Measurements from ENCODE around the gene CDC42SE2. TPM values are rescaled to one million over a fixed set of nuclear protein-coding genes. Genes with fewer than 3 reads are reported as not detected.
A peak's percentile ranks its signal among the peaks of the same experiment; 100 is the strongest.

The CDC42SE2 gene
- total RNA-seq, 2 experiments from 2014 or later, result 68.3 to 99.6 TPM

DNA sequence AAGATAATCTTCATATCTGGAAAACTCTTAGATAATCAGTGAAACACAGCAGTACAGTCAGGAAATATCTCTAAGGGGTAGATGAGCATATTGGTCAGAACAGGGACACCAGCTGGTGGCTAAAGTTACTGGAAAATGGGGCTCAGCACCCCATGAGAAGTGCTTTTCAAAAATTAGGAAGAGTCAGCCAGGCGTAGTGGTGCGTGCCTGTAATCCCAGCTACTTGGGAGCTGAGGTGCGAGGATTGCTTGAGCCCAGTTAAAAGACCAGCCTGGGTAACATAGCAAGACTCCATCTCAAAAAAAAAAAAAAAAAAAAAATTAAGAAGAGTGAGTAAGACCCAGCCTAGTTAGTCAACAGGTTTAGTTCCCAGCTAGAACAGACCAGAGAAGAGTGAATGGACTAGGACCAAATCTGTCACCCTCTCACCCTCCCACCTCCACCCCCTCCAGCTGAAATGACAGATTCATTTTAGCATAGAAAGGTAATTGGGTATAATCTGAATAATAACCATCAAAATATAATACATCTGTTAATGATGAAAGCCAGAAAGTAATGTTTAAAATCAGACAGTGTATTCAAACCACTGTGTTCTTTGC lies 120.9 kb downstream of the CDC42SE2 start:
- Mint-ChIP-seq H3K36me3 (ENCODE audit: low read depth) (peaks cover 60% of the 10 kb centered on the region), H3K4me3 (peak overlapping the region; percentile 11), H3K27me3 (no peaks in the 10 kb centered on the region), H3K4me1 (peaks cover 94% of the 10 kb centered on the region), H3K27ac (peak overlapping the region; percentile 94), H3K9me3 (ENCODE audit: low read depth) (no peaks in the 10 kb centered on the region)
- DNase-seq (peak; percentile 73), ATAC-seq (peak; percentile 50)
- CTCF ChIA-PET, result interaction anchor here (0.7 to 5.9 kb wide), 10 partner anchors 11 to 1435 kb away, joined by 3 to 46 read pairs (median 4); partner anchors contain the start of gene CDC42SE2
- intact Hi-C loops (cut with DNase I, micrococcal nuclease), result loop anchor here (1.0 to 5.0 kb wide), 4 partner anchors 11 to 120 kb away; partner anchors contain the start of gene CDC42SE2 (in 1 of the 2)
- POLR2A ChIA-PET, result interaction anchor here (0.6 to 1.0 kb wide), 6 partner anchors 11 to 1530 kb away, joined by 3 to 7 read pairs (median 3); partner anchors contain the start of genes CDC42SE2 and IRF1

DNA sequence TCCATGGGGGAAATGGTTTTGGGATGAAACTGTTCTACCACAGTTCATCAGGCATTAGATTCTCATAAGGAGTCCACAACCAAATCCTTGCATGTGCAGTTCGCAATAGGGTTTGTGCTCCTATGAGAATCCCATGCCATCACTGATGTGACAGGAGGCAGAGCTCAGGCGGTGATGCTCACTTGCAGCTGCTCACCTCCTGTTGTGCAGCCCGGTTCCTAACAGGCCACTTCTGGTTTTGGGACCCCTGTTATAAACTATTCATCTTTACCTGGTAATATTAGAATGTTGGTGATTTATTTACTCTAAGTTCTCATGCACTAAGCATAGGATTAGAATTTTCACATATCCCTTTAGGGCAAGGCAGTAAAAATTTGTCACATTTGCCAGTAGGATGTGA lies 122.3 kb downstream of the CDC42SE2 start:
- H3K27me3 Mint-ChIP-seq, result no peaks in the 10 kb centered on the region
- peaks cover 64% of the 10 kb centered on the region for H3K36me3 Mint-ChIP-seq (ENCODE audit: low read depth)
- ChIA-PET POLR2A (no interaction called here), CTCF (interaction anchor here (5.9 kb wide), 1 partner anchor 122 kb away, joined by 46 read pairs; the partner anchor contains the start of gene CDC42SE2)
- peak overlapping the region; percentile 94 for H3K27ac Mint-ChIP-seq
- peaks cover 95% of the 10 kb centered on the region for H3K4me1 Mint-ChIP-seq
- ATAC-seq (no peak), DNase-seq (no peak)
- no peaks in the 10 kb centered on the region for H3K9me3 Mint-ChIP-seq (ENCODE audit: low read depth)
- no peak overlapping the region for H3K4me3 Mint-ChIP-seq
- intact Hi-C loops (cut with DNase I, micrococcal nuclease), result no loop called here

DNA sequence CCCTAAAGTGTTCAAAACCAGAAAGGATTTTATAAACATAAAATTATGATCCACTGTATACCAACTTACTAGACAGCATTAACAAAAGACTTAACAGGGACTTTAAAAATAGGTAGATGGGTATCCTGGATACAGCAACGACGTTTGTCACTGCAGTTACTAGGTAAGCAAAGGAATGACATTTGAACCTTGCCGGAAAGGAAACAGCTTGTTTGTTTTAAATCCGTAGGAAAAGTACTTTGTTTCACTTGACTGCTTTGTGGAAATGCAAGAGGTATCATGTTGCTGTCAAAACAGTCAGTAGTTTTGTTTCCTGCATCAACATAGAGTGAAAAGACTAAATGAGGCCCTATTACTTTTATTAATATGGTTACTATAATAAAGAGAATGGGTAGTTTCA lies 122.9 kb downstream of the CDC42SE2 start:
- no peak overlapping the region for H3K4me3 Mint-ChIP-seq
- no peaks in the 10 kb centered on the region for H3K27me3 Mint-ChIP-seq
- ATAC-seq (no peak), DNase-seq (no peak)
- peak overlapping the region; percentile 74 for H3K27ac Mint-ChIP-seq
- intact Hi-C loops (cut with DNase I, micrococcal nuclease), result no loop called here
- CTCF ChIA-PET, result interaction anchor here (1.7 kb wide), 1 partner anchor 122 kb away, joined by 7 read pairs; no protein-coding TSS in a partner anchor
- H3K36me3 Mint-ChIP-seq (ENCODE audit: low read depth), result peaks cover 62% of the 10 kb centered on the region
- H3K9me3 Mint-ChIP-seq (ENCODE audit: low read depth), result no peaks in the 10 kb centered on the region
- POLR2A ChIA-PET, result interaction anchor here (1.2 to 1.4 kb wide), 2 partner anchors 8 to 24 kb away, joined by 3 read pairs; no protein-coding TSS in a partner anchor
- H3K4me1 Mint-ChIP-seq, result peaks cover 94% of the 10 kb centered on the region

DNA sequence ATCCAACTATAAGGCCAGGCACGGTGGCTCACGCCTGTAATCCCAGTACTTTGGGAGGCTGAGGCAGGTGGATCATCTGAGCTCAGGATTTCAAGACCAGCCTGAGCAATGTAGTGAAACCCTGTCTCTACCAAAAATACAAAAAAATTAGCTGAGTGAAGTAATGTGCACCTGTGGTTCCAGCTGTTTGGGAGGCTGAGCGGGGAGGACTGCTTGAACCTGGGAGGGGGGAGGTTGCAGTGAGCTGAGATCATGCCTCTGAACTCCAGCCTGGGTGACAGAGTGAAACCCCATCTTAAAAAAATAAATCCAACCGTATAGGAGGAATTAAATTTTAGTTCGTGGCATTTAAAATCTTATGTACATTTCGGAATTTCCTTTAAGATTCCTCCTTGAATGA lies 123.4 kb downstream of the CDC42SE2 start:
- DNase-seq, result no peak
- intact Hi-C loops (cut with DNase I, micrococcal nuclease), result no loop called here
- Mint-ChIP-seq H3K9me3 (ENCODE audit: low read depth) (no peaks in the 10 kb centered on the region), H3K27me3 (no peaks in the 10 kb centered on the region), H3K27ac (peak overlapping the region; percentile 74), H3K4me3 (no peak overlapping the region), H3K36me3 (ENCODE audit: low read depth) (peaks cover 66% of the 10 kb centered on the region), H3K4me1 (peaks cover 94% of the 10 kb centered on the region)
- CTCF ChIA-PET, result interaction anchor here (1.2 to 1.7 kb wide), 3 partner anchors 107 to 128 kb away, joined by 3 to 7 read pairs (median 4); no protein-coding TSS in a partner anchor
- POLR2A ChIA-PET, result interaction anchor here (1.2 to 1.4 kb wide), 2 partner anchors 9 to 25 kb away, joined by 3 read pairs; no protein-coding TSS in a partner anchor
- ATAC-seq, result no peak

DNA sequence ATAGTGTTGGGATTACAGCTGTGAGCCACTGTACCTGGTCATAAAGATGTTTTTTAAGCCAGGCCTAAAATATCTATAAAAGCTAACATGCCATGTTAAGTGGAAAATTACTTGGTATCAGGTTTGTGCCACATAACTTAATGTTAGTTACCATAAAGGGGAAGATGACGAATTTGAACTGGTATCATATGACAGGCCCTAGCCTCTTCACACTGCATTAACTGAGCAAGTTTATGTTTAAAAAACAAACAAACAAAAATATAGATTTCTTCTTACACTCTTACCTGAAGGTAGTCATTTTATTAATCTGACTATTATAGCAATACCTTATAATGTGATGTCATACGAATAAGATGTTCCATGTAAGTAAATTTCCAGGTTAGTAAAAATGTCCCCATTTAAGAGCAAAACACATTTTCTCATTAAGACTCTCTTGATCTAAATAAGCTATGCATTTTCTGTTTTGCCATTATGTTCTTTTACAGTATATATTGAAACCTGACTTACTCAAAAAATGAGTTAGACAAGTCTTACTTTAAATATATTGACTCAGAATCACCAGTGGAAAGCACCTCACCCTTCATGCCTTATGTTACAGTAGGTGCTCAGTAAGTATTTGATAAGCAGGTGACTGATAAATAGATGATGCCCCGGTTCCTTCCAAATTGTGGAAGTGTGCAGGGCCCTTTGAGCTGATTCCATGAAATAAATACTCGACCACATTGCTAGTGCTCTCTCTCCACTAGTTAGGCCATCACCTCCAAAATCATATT lies 125.4 kb downstream of the CDC42SE2 start:
- Mint-ChIP-seq H3K27me3 (no peaks in the 10 kb centered on the region), H3K9me3 (ENCODE audit: low read depth) (no peaks in the 10 kb centered on the region), H3K36me3 (ENCODE audit: low read depth) (peaks cover 81% of the 10 kb centered on the region), H3K27ac (peak overlapping the region; percentile 91), H3K4me1 (peaks cover 94% of the 10 kb centered on the region), H3K4me3 (peak overlapping the region; percentile 19)
- ChIA-PET CTCF (interaction anchor here (0.6 to 1.2 kb wide), 9 partner anchors 12 to 419 kb away, joined by 3 to 5 read pairs (median 3); no protein-coding TSS in a partner anchor), POLR2A (interaction anchor here (0.6 to 1.2 kb wide), 5 partner anchors 11 to 141 kb away, joined by 3 to 5 read pairs (median 5); no protein-coding TSS in a partner anchor)
- ATAC-seq, result peak; percentile 69
- intact Hi-C loops (cut with DNase I, micrococcal nuclease), result no loop called here
- DNase-seq, result peak; percentile 42

DNA sequence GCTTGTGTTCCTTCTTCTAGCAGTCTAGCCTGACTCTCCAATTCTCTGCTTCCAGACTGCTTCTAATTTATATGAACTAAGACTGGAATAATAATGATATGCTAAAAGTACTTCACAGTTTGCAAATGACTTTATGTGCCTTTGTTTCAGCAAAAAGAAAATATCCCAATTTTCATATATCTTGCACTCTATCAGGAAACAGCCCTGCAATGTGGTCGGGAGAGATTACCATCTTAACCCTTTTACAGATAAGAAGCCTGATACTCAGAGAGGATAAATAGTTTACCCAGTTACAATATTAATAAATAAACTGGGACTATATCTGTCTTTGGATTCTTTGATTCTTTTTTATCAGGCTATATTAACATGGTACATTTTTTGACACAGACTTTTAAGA lies 126.0 kb downstream of the CDC42SE2 start:
- peaks cover 81% of the 10 kb centered on the region for H3K36me3 Mint-ChIP-seq (ENCODE audit: low read depth)
- DNase-seq (no peak), ATAC-seq (no peak)
- ChIA-PET POLR2A (interaction anchor here (0.8 to 1.2 kb wide), 3 partner anchors 12 to 119 kb away, joined by 3 to 5 read pairs (median 5); no protein-coding TSS in a partner anchor), CTCF (interaction anchor here (0.9 to 1.2 kb wide), 2 partner anchors 24 to 109 kb away, joined by 4 to 5 read pairs; no protein-coding TSS in a partner anchor)
- peak overlapping the region; percentile 84 for H3K27ac Mint-ChIP-seq
- no peaks in the 10 kb centered on the region for H3K27me3 Mint-ChIP-seq
- H3K9me3 Mint-ChIP-seq (ENCODE audit: low read depth), result no peaks in the 10 kb centered on the region
- H3K4me1 Mint-ChIP-seq, result peaks cover 91% of the 10 kb centered on the region
- H3K4me3 Mint-ChIP-seq, result no peak overlapping the region
- intact Hi-C loops (cut with DNase I, micrococcal nuclease), result loop anchor here in 1 of 2 experiments (5.0 kb wide), 2 partner anchors 632 to 712 kb away; no protein-coding TSS in a partner anchor

DNA sequence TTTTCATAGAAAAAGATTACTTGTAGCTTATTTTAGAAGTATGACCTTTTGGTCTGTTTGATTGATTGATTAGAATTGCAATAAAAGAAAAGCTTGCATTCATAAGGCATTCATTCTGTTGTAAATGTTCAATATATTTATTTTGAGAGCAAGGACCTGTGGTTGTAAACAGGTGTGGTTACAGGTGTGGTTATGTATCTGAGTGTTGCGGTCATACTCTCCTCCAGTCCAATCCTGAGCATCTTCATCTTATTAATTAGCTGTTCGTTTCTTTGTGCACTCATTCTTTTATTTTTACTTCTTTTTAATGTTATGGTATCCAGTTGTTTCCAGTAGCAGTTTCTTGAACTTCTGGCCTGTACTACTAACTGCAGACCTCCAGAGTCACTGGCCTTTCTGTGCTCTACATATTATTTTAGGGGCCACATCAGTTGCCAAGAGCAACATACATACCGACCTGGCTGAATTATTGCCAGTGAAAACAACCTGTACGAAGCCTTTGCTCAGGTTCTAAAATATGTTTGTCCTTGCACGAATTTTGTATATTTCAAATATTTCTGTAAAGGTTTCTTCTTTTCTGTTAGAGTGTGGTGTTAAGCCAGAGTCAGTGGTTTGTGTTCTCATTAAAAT lies 128.7 kb downstream of the CDC42SE2 start:
- no peaks in the 10 kb centered on the region for H3K27me3 Mint-ChIP-seq
- ATAC-seq (no peak), DNase-seq (no peak)
- peak overlapping the region; percentile 97 for H3K27ac Mint-ChIP-seq
- intact Hi-C loops (cut with DNase I, micrococcal nuclease), result loop anchor here in 1 of 2 experiments (5.0 kb wide), 2 partner anchors 630 to 710 kb away; no protein-coding TSS in a partner anchor
- H3K4me1 Mint-ChIP-seq, result peaks cover 90% of the 10 kb centered on the region
- H3K4me3 Mint-ChIP-seq, result no peak overlapping the region
- peaks cover 83% of the 10 kb centered on the region for H3K36me3 Mint-ChIP-seq (ENCODE audit: low read depth)
- ChIA-PET POLR2A (interaction anchor here (0.6 kb wide), 2 partner anchors 9 to 129 kb away, joined by 4 to 8 read pairs; no protein-coding TSS in a partner anchor), CTCF (no interaction called here)
- no peaks in the 10 kb centered on the region for H3K9me3 Mint-ChIP-seq (ENCODE audit: low read depth)

DNA sequence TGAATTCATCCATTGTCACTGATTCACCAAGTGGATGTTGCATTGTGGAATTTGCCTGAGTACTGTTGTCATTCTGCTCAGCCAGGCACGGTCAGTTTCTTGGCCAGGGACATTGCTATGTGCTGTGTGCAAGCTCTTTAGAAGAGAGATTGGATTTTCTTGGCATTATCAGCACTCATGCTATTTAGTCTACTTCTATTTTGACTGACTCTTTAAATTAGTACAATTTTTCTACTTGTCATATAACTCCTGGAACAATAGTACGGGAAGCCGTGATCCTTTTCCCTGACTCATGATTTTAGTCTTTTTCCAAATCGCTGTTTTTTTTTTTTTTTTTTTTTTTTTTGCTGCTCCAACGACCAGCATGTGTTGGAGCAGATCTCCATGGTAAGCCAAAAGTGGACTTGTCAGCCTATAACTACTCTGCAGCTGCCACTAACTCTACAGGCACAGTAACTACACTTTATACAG lies 129.7 kb downstream of the CDC42SE2 start:
- Mint-ChIP-seq H3K4me1 (peaks cover 85% of the 10 kb centered on the region), H3K36me3 (ENCODE audit: low read depth) (peaks cover 87% of the 10 kb centered on the region), H3K4me3 (peak overlapping the region; percentile 65), H3K9me3 (ENCODE audit: low read depth) (no peaks in the 10 kb centered on the region), H3K27ac (peak overlapping the region; percentile 97), H3K27me3 (no peaks in the 10 kb centered on the region)
- ATAC-seq (no peak), DNase-seq (no peak)
- intact Hi-C loops (cut with DNase I, micrococcal nuclease), result loop anchor here in 1 of 2 experiments (5.0 kb wide), 2 partner anchors 629 to 709 kb away; no protein-coding TSS in a partner anchor
- CTCF ChIA-PET, result interaction anchor here (1.4 kb wide), 1 partner anchor 142 kb away, joined by 4 read pairs; no protein-coding TSS in a partner anchor
- POLR2A ChIA-PET, result interaction anchor here (0.6 kb wide), 1 partner anchor 707 kb away, joined by 3 read pairs; no protein-coding TSS in a partner anchor

DNA sequence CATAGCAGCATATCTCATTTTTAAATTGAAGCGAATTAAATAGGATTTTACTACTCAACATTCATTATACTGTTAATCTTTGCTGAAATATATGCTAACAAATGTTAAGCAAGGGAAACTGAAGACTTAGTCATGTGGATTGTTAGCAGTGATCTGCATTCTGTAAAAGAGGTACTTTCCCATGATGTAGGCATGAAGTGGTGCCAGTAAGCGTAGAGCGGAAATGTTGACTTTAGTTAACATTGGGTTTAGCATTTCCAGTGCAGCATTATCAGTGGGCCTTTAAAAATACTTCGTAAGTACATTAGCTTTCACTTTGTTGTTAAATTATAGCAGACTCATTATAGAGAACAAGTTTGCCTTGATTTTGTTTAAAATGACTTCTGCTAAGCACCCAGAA lies 130.3 kb downstream of the CDC42SE2 start:
- POLR2A ChIA-PET, result interaction anchor here (1.1 kb wide), 1 partner anchor 12 kb away, joined by 4 read pairs; no protein-coding TSS in a partner anchor
- CTCF ChIA-PET, result interaction anchor here (1.4 to 2.6 kb wide), 2 partner anchors 21 to 142 kb away, joined by 4 to 15 read pairs; no protein-coding TSS in a partner anchor
- Mint-ChIP-seq H3K27ac (peak overlapping the region; percentile 97), H3K36me3 (ENCODE audit: low read depth) (peaks cover 89% of the 10 kb centered on the region), H3K27me3 (no peaks in the 10 kb centered on the region), H3K4me3 (peak overlapping the region; percentile 65), H3K9me3 (ENCODE audit: low read depth) (peaks cover 3% of the 10 kb centered on the region), H3K4me1 (peaks cover 85% of the 10 kb centered on the region)
- intact Hi-C loops (cut with DNase I, micrococcal nuclease), result loop anchor here (1.0 to 5.0 kb wide), 4 partner anchors 12 to 708 kb away; no protein-coding TSS in a partner anchor
- DNase-seq (peak; percentile 68), ATAC-seq (peak; percentile 68)

DNA sequence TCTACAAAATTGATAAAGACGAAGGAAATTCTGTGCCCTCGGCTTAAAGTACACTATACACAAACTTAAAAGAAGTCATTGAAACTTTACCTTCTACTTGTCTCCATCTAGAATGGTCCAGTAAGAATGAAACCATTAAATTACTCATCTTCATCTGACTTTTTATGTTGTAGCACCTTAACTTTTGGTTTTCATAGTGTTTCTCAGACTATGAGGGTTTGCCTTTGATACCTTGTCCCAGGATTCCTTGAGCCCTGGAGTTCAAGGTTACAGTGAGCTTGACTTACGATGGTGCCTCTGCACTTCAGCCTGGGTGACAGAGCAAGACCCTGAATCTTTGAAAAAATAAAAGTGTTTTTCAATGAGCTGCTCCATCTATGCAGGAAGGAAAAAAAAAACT lies 132.2 kb downstream of the CDC42SE2 start:
- peaks cover 75% of the 10 kb centered on the region for H3K4me1 Mint-ChIP-seq
- peak; percentile 79 for ATAC-seq
- ChIA-PET POLR2A (interaction anchor here (0.6 to 1.4 kb wide), 5 partner anchors 11 to 732 kb away, joined by 3 to 7 read pairs (median 4); partner anchors contain the start of gene CDC42SE2), CTCF (interaction anchor here (0.6 to 2.7 kb wide), 10 partner anchors 11 to 137 kb away, joined by 3 to 15 read pairs (median 5); no protein-coding TSS in a partner anchor)
- peaks cover 86% of the 10 kb centered on the region for H3K36me3 Mint-ChIP-seq (ENCODE audit: low read depth)
- H3K9me3 Mint-ChIP-seq (ENCODE audit: low read depth), result peaks cover 9% of the 10 kb centered on the region
- H3K4me3 Mint-ChIP-seq, result peak overlapping the region; percentile 49
- DNase-seq, result peak; percentile 52
- H3K27me3 Mint-ChIP-seq, result no peaks in the 10 kb centered on the region
- intact Hi-C loops (cut with DNase I, micrococcal nuclease), result loop anchor here (2.0 kb wide), 2 partner anchors 21 to 141 kb away; no protein-coding TSS in a partner anchor
- peak overlapping the region; percentile 90 for H3K27ac Mint-ChIP-seq
